B cell (primary cell): ENCODE results near the gene FHIT. TPM values are rescaled to one million over a fixed set of nuclear protein-coding genes. Genes with fewer than 3 reads are reported as not detected.

Experiments used
- ATAC-seq: fragments of 200-7000 bp; cut with Tn5 transposase; one replicate; pipeline ENCODE4 v1.10.0; 2021; ENCODE audit warnings: low read depth, mild to moderate bottlenecking, moderate number of reproducible peaks, moderate library complexity
- CTCF ChIA-PET: fragments of 350-600 bp; sonication (Branson Sonifier 250); formaldehyde crosslinking; loops from one replicate; lab custom pipeline; 2021; ENCODE audit warnings: antibody characterized with exemption, inconsistent platforms; lab: Charles Lee
- POLR2A ChIA-PET: fragments of 350-600 bp; sonication (Branson Sonifier 250); formaldehyde crosslinking; loops from one replicate; lab custom pipeline; 2021; ENCODE audit warnings: antibody characterized with exemption; lab: Charles Lee
- DNase-seq: peaks from one replicate; pipeline ENCODE4 v3.0.0; 2013
- H2AFZ ChIP-seq: 2 replicates; pipeline ENCODE4 v1.6.1; 2012; ENCODE audit warnings: mild to moderate bottlenecking, low read depth, low read length; ENCODE audit not compliant: insufficient read depth, poor library complexity, severe bottlenecking
- H3K27ac ChIP-seq, 2 donors: 1 replicate in 1 of 2; 2 replicates in 1 of 2; pipeline ENCODE4 v1.5.1; 2012 to 2013; ENCODE audit warnings: low read length in 2 of 2, mild to moderate bottlenecking in 2 of 2, moderate library complexity in 1 of 2
- H3K27me3 ChIP-seq, 4 experiments: fragments of 200-600 bp in 1 of 4; sonication (generic) in 1 of 4; replicated peaks in 1 of 4; 1 replicate in 2 of 4; 2 replicates in 2 of 4; pipeline versions ENCODE4 v1.6.1 to v1.7.0; 2013 to 2016; ENCODE audit warnings: low read length in 3 of 4, mild to moderate bottlenecking in 2 of 4, mixed read lengths in 1 of 4, moderate library complexity in 1 of 4; ENCODE audit not compliant: insufficient read depth in 4 of 4, control insufficient read depth in 3 of 4; ENCODE audit errors: control extremely low read depth in 1 of 4
- H3K36me3 ChIP-seq, 2 experiments: replicated peaks in 1 of 2; 1 replicate in 1 of 2; 2 replicates in 1 of 2; pipeline versions ENCODE4 v1.6.1 to v1.7.1; 2013; ENCODE audit warnings: low read length in 1 of 2; ENCODE audit not compliant: insufficient read depth in 2 of 2, control insufficient read depth in 1 of 2; ENCODE audit errors: control extremely low read depth in 1 of 2, extremely low read depth in 1 of 2
- H3K4me1 ChIP-seq, 2 donors: fragments of 200-600 bp in 1 of 2; sonication (generic) in 1 of 2; 1 replicate in 1 of 2; 2 replicates in 1 of 2; pipeline versions ENCODE4 v1.5.1 to v1.6.1; 2013 to 2017; ENCODE audit warnings: low read length in 2 of 2; ENCODE audit not compliant: control insufficient read depth in 2 of 2, insufficient read depth in 2 of 2
- H3K4me2 ChIP-seq: replicated peaks from 2 replicates; pipeline ENCODE3; 2012; ENCODE audit warnings: mild to moderate bottlenecking, low read depth, low read length; ENCODE audit not compliant: poor library complexity, severe bottlenecking
- H3K4me3 ChIP-seq, 5 experiments: fragments of 200-600 bp in 1 of 5; sonication (generic) in 1 of 5; 1 replicate in 3 of 5; 2 replicates in 2 of 5; pipeline versions ENCODE4 v1.5.1 to v1.7.0; 2011 to 2016; ENCODE audit warnings: low read length in 4 of 5, mild to moderate bottlenecking in 4 of 5, low read depth in 2 of 5, control low read depth in 1 of 5, moderate library complexity in 1 of 5; ENCODE audit not compliant: insufficient read depth in 1 of 5; ENCODE audit errors: control extremely low read depth in 1 of 5, extremely low read depth in 1 of 5
- H3K79me2 ChIP-seq: fragments of 200-600 bp; sonication (generic); one replicate; pipeline ENCODE4 v1.6.0; 2016; ENCODE audit warnings: low read length; ENCODE audit not compliant: control insufficient read depth, insufficient read depth
- H3K9ac ChIP-seq: fragments of 200-600 bp; sonication (generic); 2 replicates; pipeline ENCODE4 v1.6.1; 2017; ENCODE audit warnings: mild to moderate bottlenecking, low read length, moderate library complexity
- H3K9me3 ChIP-seq, 3 donors: one replicate each; pipeline versions ENCODE4 v1.6.1 to v1.7.1; 2013; ENCODE audit warnings: low read length in 2 of 3; ENCODE audit not compliant: control insufficient read depth in 2 of 3, insufficient read depth in 1 of 3; ENCODE audit errors: control extremely low read depth in 1 of 3
- H4K20me1 ChIP-seq: 2 replicates; pipeline ENCODE4 v1.6.0; 2012; ENCODE audit warnings: mild to moderate bottlenecking, low read length; ENCODE audit not compliant: insufficient read depth, control insufficient read depth, poor library complexity, severe bottlenecking
- H3K27ac Mint-ChIP-seq: one replicate; pipeline ENCODE4 v1.8.0; 2021; ENCODE audit warnings: mixed read lengths
- H3K27me3 Mint-ChIP-seq: one replicate; pipeline ENCODE4 v1.8.0; 2021; ENCODE audit warnings: mixed read lengths
- H3K4me1 Mint-ChIP-seq: one replicate; pipeline ENCODE4 v1.8.0; 2021; ENCODE audit warnings: mixed read lengths
- H3K4me3 Mint-ChIP-seq: one replicate; pipeline ENCODE4 v1.8.0; 2021; ENCODE audit warnings: mixed read lengths
- H3K9me3 Mint-ChIP-seq: one replicate; pipeline ENCODE4 v1.8.0; 2022; ENCODE audit warnings: mixed read lengths; ENCODE audit not compliant: insufficient read depth
- CTCF ChIP-seq: fragments of 200-600 bp; IDR thresholded peaks from one replicate; pipeline ENCODE4 v1.8.0; 2022; ENCODE audit warnings: antibody characterized with exemption, mild to moderate bottlenecking
- EZH2 ChIP-seq: IDR thresholded peaks from 2 replicates; pipeline ENCODE4 v1.6.1; 2012; ENCODE audit warnings: borderline replicate concordance, low read depth, mild to moderate bottlenecking, moderate library complexity, low read length; ENCODE audit not compliant: insufficient read depth, poor library complexity, severe bottlenecking
- WGBS: methylation state at CpG from one replicate; pipeline ENCODE4 v1.1.5; 2013; ENCODE audit warnings: missing lambda C conversion rate; ENCODE audit not compliant: insufficient coverage; 5-methylcytosine and 5-hydroxymethylcytosine counted together
- intact Hi-C: fragments of 100-400 bp; cut with micrococcal nuclease; formaldehyde crosslinking; loops from one replicate; pipeline ENCODE4 v1.10.0; 2022
- polyA plus RNA-seq: library from polyadenylated mRNA; depleted of rRNA; stranded (reverse); fragments of >200 nt; gene quantifications from 2 replicates; pipeline ENCODE4 v1.2.3, GENCODE V29; 2012
- total RNA-seq, 2 donors: library from RNA; stranded (reverse); fragments of 120-200 nt in 1 of 2; gene quantifications; 1 replicate in 1 of 2; 2 replicates in 1 of 2; pipeline versions ENCODE4 v1.2.3 to v1.2.4, GENCODE V29; 2013 to 2022

The FHIT gene
- total and polyA plus RNA-seq, 2 donors (not counting 1 experiment from before 2014, with no cell fraction given): 1.7 to 7.8 TPM

- ChIA-PET POLR2A (no interaction called here), CTCF (no interaction called here)
- no peaks in the 10 kb centered on the region for H3K4me1 ChIP-seq
- H3K4me3 ChIP-seq: no peak overlapping the region
- H3K27ac ChIP-seq: no peak overlapping the region
- ATAC-seq (no peak), DNase-seq (no peak)
- no peaks in the 10 kb centered on the region for H3K9me3 ChIP-seq
- Mint-ChIP-seq H3K9me3 (no peaks in the 10 kb centered on the region), H3K27me3 (no peaks in the 10 kb centered on the region), H3K4me3 (no peak overlapping the region), H3K4me1 (no peaks in the 10 kb centered on the region), H3K27ac (no peak overlapping the region)
- no peak for TF ChIP-seq EZH2
- TF ChIP-seq CTCF: no peak
- 90% methylated on average over 3 of the region's 3 CpGs for WGBS
- H3K4me2 ChIP-seq: no peak overlapping the region
- H3K79me2 ChIP-seq: no peaks in the 10 kb centered on the region
- no peaks in the 10 kb centered on the region for H4K20me1 ChIP-seq
- H2AFZ ChIP-seq: no peak overlapping the region
- no peak overlapping the region for H3K9ac ChIP-seq
- H3K27me3 ChIP-seq: no peaks in the 10 kb centered on the region
- no peaks in the 10 kb centered on the region for H3K36me3 ChIP-seq
- intact Hi-C loops: no loop called here
These were observed 169.7 kb downstream of the FHIT start for GRCh38 chr3:61081554-61081953.

GRCh38 chr3:61080737-61081445, 170.4 kb downstream of the FHIT start:
- intact Hi-C loops: no loop called here
- Mint-ChIP-seq H3K4me1 (no peaks in the 10 kb centered on the region), H3K27ac (no peak overlapping the region), H3K9me3 (no peaks in the 10 kb centered on the region), H3K27me3 (no peaks in the 10 kb centered on the region), H3K4me3 (no peak overlapping the region)
- ChIA-PET POLR2A (no interaction called here), CTCF (no interaction called here)
- no peak for ATAC-seq
- Histone ChIP-seq H3K27me3 (no peaks in the 10 kb centered on the region), H3K4me2 (no peak overlapping the region), H3K9me3 (no peaks in the 10 kb centered on the region), H3K9ac (no peak overlapping the region), H3K79me2 (no peaks in the 10 kb centered on the region), H3K27ac (no peak overlapping the region), H2AFZ (no peak overlapping the region), H3K4me3 (no peak overlapping the region), H3K4me1 (no peaks in the 10 kb centered on the region), H4K20me1 (no peaks in the 10 kb centered on the region), H3K36me3 (no peaks in the 10 kb centered on the region)
- no peak for DNase-seq
- TF ChIP-seq CTCF (no peak), EZH2 (no peak)
- WGBS: 98% methylated on average over 3 of the region's 5 CpGs
